GM23338 (cell line): ENCODE data around the gene KCTD2. TPM values are rescaled to one million over a fixed set of nuclear protein-coding genes. Genes with fewer than 3 reads are reported as not detected.

Experiments
- ATAC-seq: fragments of 200-7000 bp; cut with Tn5 transposase; 3 replicates; pipeline ENCODE4 v1.9.1; 2020
- DNase-seq: peaks from one replicate; pipeline ENCODE4 v3.0.0-alpha.2; 2015; ENCODE audit warnings: low spot score
- H2AFZ ChIP-seq: fragments of 200-600 bp; sonication (generic); 2 replicates; pipeline ENCODE4 v1.8.0; 2016; ENCODE audit warnings: antibody characterized with exemption, mild to moderate bottlenecking, moderate library complexity
- H3F3A ChIP-seq: fragments of 200-600 bp; sonication (generic); replicated peaks from 2 replicates; pipeline ENCODE4 v1.8.0; 2017; ENCODE audit warnings: antibody characterized with exemption, mixed run types, low read depth
- H3K27ac ChIP-seq: fragments of 200-600 bp; sonication (generic); 2 replicates; pipeline ENCODE4 v1.6.1; 2016; ENCODE audit warnings: low read depth
- H3K27me3 ChIP-seq: fragments of 200-600 bp; sonication (generic); 2 replicates; pipeline ENCODE4 v1.8.0; 2016; ENCODE audit warnings: mild to moderate bottlenecking, mixed run types, moderate library complexity; ENCODE audit not compliant: insufficient read depth
- H3K36me3 ChIP-seq: fragments of 200-600 bp; sonication (generic); 2 replicates; pipeline ENCODE4 v1.8.0; 2016; ENCODE audit warnings: mild to moderate bottlenecking; ENCODE audit not compliant: insufficient read depth
- H3K4me1 ChIP-seq: fragments of 200-600 bp; sonication (generic); 2 replicates; pipeline ENCODE4 v1.8.0; 2016; ENCODE audit warnings: mild to moderate bottlenecking, moderate library complexity; ENCODE audit not compliant: insufficient read depth
- H3K4me2 ChIP-seq: fragments of 200-600 bp; sonication (generic); 2 replicates; pipeline ENCODE4 v1.7.1; 2017; ENCODE audit warnings: mixed run types
- H3K4me3 ChIP-seq: fragments of 200-600 bp; sonication (generic); 2 replicates; pipeline ENCODE4 v1.6.1; 2016; ENCODE audit warnings: mixed run types
- H3K79me2 ChIP-seq: fragments of 200-600 bp; sonication (generic); replicated peaks from 2 replicates; pipeline ENCODE4 v1.8.0; 2017; ENCODE audit warnings: mild to moderate bottlenecking; ENCODE audit not compliant: insufficient read depth
- H3K9me2 ChIP-seq: fragments of 200-600 bp; sonication (generic); 2 replicates; pipeline ENCODE4 v1.8.0; 2017; ENCODE audit not compliant: insufficient read depth
- H4K20me1 ChIP-seq: fragments of 200-600 bp; sonication (generic); replicated peaks from 2 replicates; pipeline ENCODE4 v1.8.0; 2017; ENCODE audit warnings: mild to moderate bottlenecking; ENCODE audit not compliant: insufficient read depth
- H3K27ac Mint-ChIP-seq: 2 replicates; pipeline ENCODE4 v1.8.0; 2020; ENCODE audit warnings: inconsistent platforms, mild to moderate bottlenecking, moderate library complexity, mixed read lengths
- H3K27me3 Mint-ChIP-seq: 3 replicates; pipeline ENCODE4 v1.8.0; 2022; ENCODE audit warnings: low read depth, mild to moderate bottlenecking, moderate library complexity, mixed read lengths, inconsistent platforms; ENCODE audit not compliant: insufficient read depth, poor library complexity
- H3K36me3 Mint-ChIP-seq: 3 replicates; pipeline ENCODE4 v1.8.0; 2021; ENCODE audit warnings: low read depth, mild to moderate bottlenecking, inconsistent platforms, moderate library complexity, mixed read lengths
- H3K4me1 Mint-ChIP-seq: 3 replicates; pipeline ENCODE4 v1.8.0; 2020; ENCODE audit warnings: mild to moderate bottlenecking, inconsistent platforms, mixed read lengths
- H3K4me3 Mint-ChIP-seq: 3 replicates; pipeline ENCODE4 v1.8.0; 2021; ENCODE audit warnings: moderate library complexity, mild to moderate bottlenecking, inconsistent platforms, mixed read lengths
- H3K9me3 Mint-ChIP-seq: 3 replicates; pipeline ENCODE4 v1.8.0; 2020; ENCODE audit warnings: moderate library complexity, mild to moderate bottlenecking, inconsistent platforms, mixed read lengths
- CREB1 ChIP-seq: fragments of 250-450 bp; sonication (Bioruptor Pico); IDR thresholded peaks from 2 replicates; pipeline ENCODE4 v1.5.0; 2020; ENCODE audit warnings: low read depth, mild to moderate bottlenecking, moderate library complexity
- EZH2 ChIP-seq: fragments of 200-600 bp; sonication (generic); IDR thresholded peaks from one replicate; pipeline ENCODE4 v1.8.0; 2017; ENCODE audit warnings: antibody characterized with exemption, mild to moderate bottlenecking, low read depth; ENCODE audit not compliant: unreplicated experiment
- EZH2phosphoT487 ChIP-seq: fragments of 200-600 bp; sonication (generic); IDR thresholded peaks from one replicate; pipeline ENCODE4 v1.8.1; 2018; ENCODE audit warnings: antibody characterized with exemption; ENCODE audit not compliant: unreplicated experiment
- JUNB ChIP-seq: IDR thresholded peaks from one replicate; pipeline ENCODE4 v1.6.1; 2016; ENCODE audit warnings: antibody characterized with exemption; ENCODE audit not compliant: unreplicated experiment
- NANOG ChIP-seq: IDR thresholded peaks from 2 replicates; pipeline ENCODE4 v1.6.1; 2016; ENCODE audit warnings: antibody characterized with exemption, borderline replicate concordance
- POLR2AphosphoS5 ChIP-seq: IDR thresholded peaks from 2 replicates; pipeline ENCODE4 v1.6.1; 2016; ENCODE audit warnings: antibody characterized with exemption, low read depth
- REST ChIP-seq: IDR thresholded peaks from one replicate; pipeline ENCODE4 v1.6.1; 2018; ENCODE audit warnings: antibody characterized with exemption; ENCODE audit not compliant: unreplicated experiment
- STAT1 ChIP-seq: IDR thresholded peaks from one replicate; pipeline ENCODE4 v1.6.1; 2016; ENCODE audit warnings: antibody characterized with exemption; ENCODE audit not compliant: unreplicated experiment
- ZNF114 ChIP-seq: fragments of 250-450 bp; sonication (Bioruptor Pico); IDR thresholded peaks from 2 replicates; pipeline ENCODE4 v1.5.0; 2020; ENCODE audit warnings: mild to moderate bottlenecking, moderate library complexity
- ZNF331 ChIP-seq: fragments of 250-450 bp; sonication (Bioruptor Pico); IDR thresholded peaks from 2 replicates; pipeline ENCODE4 v1.5.0; 2020; ENCODE audit warnings: low read depth, mild to moderate bottlenecking, moderate library complexity
- ZNF462 ChIP-seq: fragments of 250-450 bp; sonication (Bioruptor Pico); IDR thresholded peaks from 2 replicates; pipeline ENCODE4 v1.5.0; 2020; ENCODE audit warnings: mild to moderate bottlenecking, moderate library complexity
- polyA plus RNA-seq: library from polyadenylated mRNA; unstranded; fragments of >200 nt; fragmentation: Nextera tagmentation; extraction: Ambion mirVana; gene quantifications from 2 replicates; pipeline ENCODE4 v1.2.1, GENCODE V29; 2016
- total RNA-seq: library from RNA; depleted of rRNA; stranded (reverse); fragments of >200 nt; shearing (Covaris generic); gene quantifications from 2 replicates; pipeline ENCODE4 v1.2.3, GENCODE V29; 2014
- TF ChIP-seq, protein P1 (sequence below), 2 experiments: fragments of 200-600 bp in 1 of 2; sonication (generic) in 1 of 2; conservative IDR thresholded peaks; 2 replicates each; pipeline versions ENCODE4 v1.5.1 to v1.6.1; 2016 to 2017; ENCODE audit warnings: antibody characterized with exemption in 2 of 2, low read depth in 2 of 2, mild to moderate bottlenecking in 2 of 2, moderate library complexity in 1 of 2
- TF ChIP-seq, protein P2 (sequence below): IDR thresholded peaks from 2 replicates; pipeline ENCODE4 v1.6.1; 2016; ENCODE audit warnings: antibody characterized with exemption

KCTD2 gene
- total and polyA plus RNA-seq, 2 experiments from 2014 or later = 7.4 to 30.0 TPM

- Histone ChIP-seq H3K4me3 (peak overlapping the region; percentile 88), H3K4me1 (peaks cover 10% of the 10 kb centered on the region; the same call in 1 of the 2 replicates), H3K27me3 (no peaks in the 10 kb centered on the region), H2AFZ (peak overlapping the region; percentile 93), H3K36me3 (no peaks in the 10 kb centered on the region), H3K79me2 (peaks cover 17% of the 10 kb centered on the region), H4K20me1 (no peaks in the 10 kb centered on the region; the same call in 1 of the 2 replicates), H3F3A (peaks cover 33% of the 10 kb centered on the region; the same call in 1 of the 2 replicates), H3K27ac (0 out of 2 replicates have a peak overlapping the region, but pooled peaks have one; percentile 15), H3K4me2 (peak overlapping the region; percentile 93), H3K9me2 (no peaks in the 10 kb centered on the region)
- H3K27ac Mint-ChIP-seq = no peak overlapping the region; the same call in 1 of the 2 replicates
- peaks cover 34% of the 10 kb centered on the region for H3K4me1 Mint-ChIP-seq
- TF ChIP-seq POLR2AphosphoS5 (no peak), EZH2 (no peak), JUNB (no peak), REST (no peak), ZNF331 (CRISPR knock-in tag) (no peak), EZH2phosphoT487 (no peak), CREB1 (CRISPR knock-in tag) (no peak), ZNF462 (CRISPR knock-in tag) (no peak), NANOG (no peak), ZNF114 (CRISPR knock-in tag) (no peak), STAT1 (no peak)
- TF ChIP-seq, protein P1, sequence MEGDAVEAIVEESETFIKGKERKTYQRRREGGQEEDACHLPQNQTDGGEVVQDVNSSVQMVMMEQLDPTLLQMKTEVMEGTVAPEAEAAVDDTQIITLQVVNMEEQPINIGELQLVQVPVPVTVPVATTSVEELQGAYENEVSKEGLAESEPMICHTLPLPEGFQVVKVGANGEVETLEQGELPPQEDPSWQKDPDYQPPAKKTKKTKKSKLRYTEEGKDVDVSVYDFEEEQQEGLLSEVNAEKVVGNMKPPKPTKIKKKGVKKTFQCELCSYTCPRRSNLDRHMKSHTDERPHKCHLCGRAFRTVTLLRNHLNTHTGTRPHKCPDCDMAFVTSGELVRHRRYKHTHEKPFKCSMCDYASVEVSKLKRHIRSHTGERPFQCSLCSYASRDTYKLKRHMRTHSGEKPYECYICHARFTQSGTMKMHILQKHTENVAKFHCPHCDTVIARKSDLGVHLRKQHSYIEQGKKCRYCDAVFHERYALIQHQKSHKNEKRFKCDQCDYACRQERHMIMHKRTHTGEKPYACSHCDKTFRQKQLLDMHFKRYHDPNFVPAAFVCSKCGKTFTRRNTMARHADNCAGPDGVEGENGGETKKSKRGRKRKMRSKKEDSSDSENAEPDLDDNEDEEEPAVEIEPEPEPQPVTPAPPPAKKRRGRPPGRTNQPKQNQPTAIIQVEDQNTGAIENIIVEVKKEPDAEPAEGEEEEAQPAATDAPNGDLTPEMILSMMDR (conservative IDR thresholded peaks at IDR 0.05; ENCODE audit: low read depth in 2 of 2) = no peak
- TF ChIP-seq, protein P2, sequence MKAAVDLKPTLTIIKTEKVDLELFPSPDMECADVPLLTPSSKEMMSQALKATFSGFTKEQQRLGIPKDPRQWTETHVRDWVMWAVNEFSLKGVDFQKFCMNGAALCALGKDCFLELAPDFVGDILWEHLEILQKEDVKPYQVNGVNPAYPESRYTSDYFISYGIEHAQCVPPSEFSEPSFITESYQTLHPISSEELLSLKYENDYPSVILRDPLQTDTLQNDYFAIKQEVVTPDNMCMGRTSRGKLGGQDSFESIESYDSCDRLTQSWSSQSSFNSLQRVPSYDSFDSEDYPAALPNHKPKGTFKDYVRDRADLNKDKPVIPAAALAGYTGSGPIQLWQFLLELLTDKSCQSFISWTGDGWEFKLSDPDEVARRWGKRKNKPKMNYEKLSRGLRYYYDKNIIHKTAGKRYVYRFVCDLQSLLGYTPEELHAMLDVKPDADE = no peak
- peak; percentile 20 for ATAC-seq
- no peaks in the 10 kb centered on the region for H3K9me3 Mint-ChIP-seq
- DNase-seq = peak; percentile 69
- peaks cover 16% of the 10 kb centered on the region; the same call in 2 of the 3 replicates for H3K36me3 Mint-ChIP-seq
- H3K27me3 Mint-ChIP-seq = peaks cover 23% of the 10 kb centered on the region
- H3K4me3 Mint-ChIP-seq = peak overlapping the region; percentile 90
Observed at GRCh38 chr17:75110234-75110937, 63.4 kb downstream of the KCTD2 start.
